Measurements from ENCODE around the gene RNU2-1. TPM values are rescaled to one million over a fixed set of nuclear protein-coding genes. Genes with fewer than 3 reads are reported as not detected.

The RNU2-1 gene
- total RNA-seq, 1 donor from 2014 or later: 9,258 TPM

- Mint-ChIP-seq H3K27ac (ENCODE audit: unreplicated experiment) (no peak overlapping the region), H3K4me1 (ENCODE audit: low read depth, unreplicated experiment) (no peaks in the 10 kb centered on the region), H3K36me3 (ENCODE audit: unreplicated experiment) (no peaks in the 10 kb centered on the region), H3K9me3 (ENCODE audit: unreplicated experiment) (peaks cover 2% of the 10 kb centered on the region), H3K4me3 (ENCODE audit: unreplicated experiment) (no peak overlapping the region), H3K27me3 (ENCODE audit: unreplicated experiment) (no peaks in the 10 kb centered on the region)
- TF ChIP-seq CTCF (IDR thresholded peaks at IDR 0.05; ENCODE audit: partially characterized antibody, unreplicated experiment): no peak
- no peak for DNase-seq
These were observed 7.4 kb downstream of the RNU2-1 start for GRCh38 chr17:43226393-43226792.

- no peak for TF ChIP-seq CTCF (IDR thresholded peaks at IDR 0.05; ENCODE audit: partially characterized antibody, unreplicated experiment)
- Mint-ChIP-seq H3K9me3 (ENCODE audit: unreplicated experiment) (peaks cover 2% of the 10 kb centered on the region), H3K27ac (ENCODE audit: unreplicated experiment) (no peak overlapping the region), H3K4me1 (ENCODE audit: low read depth, unreplicated experiment) (no peaks in the 10 kb centered on the region), H3K27me3 (ENCODE audit: unreplicated experiment) (no peaks in the 10 kb centered on the region), H3K36me3 (ENCODE audit: unreplicated experiment) (no peaks in the 10 kb centered on the region), H3K4me3 (ENCODE audit: unreplicated experiment) (no peak overlapping the region)
- DNase-seq: no peak
These were observed 9.6 kb downstream of the RNU2-1 start for GRCh38 chr17:43224146-43224705.

GRCh38 chr17:43220511-43221125, 13.2 kb downstream of the RNU2-1 start:
- Mint-ChIP-seq H3K4me1 (ENCODE audit: low read depth, unreplicated experiment) (no peaks in the 10 kb centered on the region), H3K27ac (ENCODE audit: unreplicated experiment) (no peak overlapping the region), H3K27me3 (ENCODE audit: unreplicated experiment) (no peaks in the 10 kb centered on the region), H3K9me3 (ENCODE audit: unreplicated experiment) (peaks cover 2% of the 10 kb centered on the region), H3K4me3 (ENCODE audit: unreplicated experiment) (no peak overlapping the region), H3K36me3 (ENCODE audit: unreplicated experiment) (no peaks in the 10 kb centered on the region)
- no peak for TF ChIP-seq CTCF (IDR thresholded peaks at IDR 0.05; ENCODE audit: partially characterized antibody, unreplicated experiment)
- DNase-seq: no peak

GRCh38 chr17:43219746-43220380, 13.9 kb downstream of the RNU2-1 start:
- peaks cover 5% of the 10 kb centered on the region for H3K9me3 Mint-ChIP-seq (ENCODE audit: unreplicated experiment)
- no peak overlapping the region for H3K4me3 Mint-ChIP-seq (ENCODE audit: unreplicated experiment)
- no peaks in the 10 kb centered on the region for H3K27me3 Mint-ChIP-seq (ENCODE audit: unreplicated experiment)
- no peaks in the 10 kb centered on the region for H3K4me1 Mint-ChIP-seq (ENCODE audit: low read depth, unreplicated experiment)
- DNase-seq: no peak
- H3K27ac Mint-ChIP-seq (ENCODE audit: unreplicated experiment): no peak overlapping the region
- TF ChIP-seq CTCF (IDR thresholded peaks at IDR 0.05; ENCODE audit: partially characterized antibody, unreplicated experiment): no peak
- no peaks in the 10 kb centered on the region for H3K36me3 Mint-ChIP-seq (ENCODE audit: unreplicated experiment)

GRCh38 chr17:43219001-43219400, 14.8 kb downstream of the RNU2-1 start:
- Mint-ChIP-seq H3K36me3 (ENCODE audit: unreplicated experiment) (no peaks in the 10 kb centered on the region), H3K27me3 (ENCODE audit: unreplicated experiment) (no peaks in the 10 kb centered on the region), H3K9me3 (ENCODE audit: unreplicated experiment) (peaks cover 5% of the 10 kb centered on the region), H3K4me1 (ENCODE audit: low read depth, unreplicated experiment) (peaks cover 3% of the 10 kb centered on the region), H3K27ac (ENCODE audit: unreplicated experiment) (no peak overlapping the region), H3K4me3 (ENCODE audit: unreplicated experiment) (no peak overlapping the region)
- TF ChIP-seq CTCF (IDR thresholded peaks at IDR 0.05; ENCODE audit: partially characterized antibody, unreplicated experiment): no peak
- DNase-seq: no peak
